Inflammatory macrophage (primary cell): ENCODE data around the gene NFASC.

ENCODE experiments used
- DNase-seq, 2 donors: peaks; one replicate each; pipeline ENCODE4 v3.0.0-alpha.2; 2020 to 2022

Gene NFASC

GRCh38 chr1:205067031-205067430 is 196.4 kb downstream of the NFASC start:
- no peak for DNase-seq

- DNase-seq, result no peak
Observed at GRCh38 chr1:205068001-205068400, 197.3 kb downstream of the NFASC start.

- DNase-seq, result no peak
Observed at GRCh38 chr1:205068457-205069040, 197.9 kb downstream of the NFASC start.

- no peak for DNase-seq
Observed at GRCh38 chr1:205069371-205070125, 198.9 kb downstream of the NFASC start.

GRCh38 chr1:205071028-205071409 is 200.4 kb downstream of the NFASC start:
- DNase-seq, result no peak

- DNase-seq, result no peak
Observed at GRCh38 chr1:205071801-205072200, 201.1 kb downstream of the NFASC start.

- DNase-seq, result no peak
Observed at GRCh38 chr1:205072286-205072685, 201.6 kb downstream of the NFASC start.
